Activated naive CD8-positive, alpha-beta T cell treated with anti-CD3 and anti-CD28 coated beads, Interleukin-2, amount 50 U/mL, for 16 hours (primary cell): ENCODE results near the gene TMEM150C.

Experiments used
- DNase-seq: peaks from one replicate; pipeline ENCODE4 v3.0.0-alpha.2; 2020; ENCODE audit warnings: low read depth, low spot score

TMEM150C gene

GRCh38 chr4:82561786-82562563 lies at the start of gene TMEM150C:
TMEM150C (minus strand) TSS chr4:82561988; CDS start chr4:82504657, 57,331 bp downstream.
- no peak for DNase-seq

GRCh38 chr4:82611527-82611926 lies 49.7 kb upstream of the TMEM150C start:
- DNase-seq, result no peak

GRCh38 chr4:82610041-82610440 lies 48.3 kb upstream of the TMEM150C start:
- DNase-seq, result no peak

- no peak for DNase-seq
Observed at GRCh38 chr4:82606622-82607021, 44.8 kb upstream of the TMEM150C start.

GRCh38 chr4:82604522-82604921 lies 42.7 kb upstream of the TMEM150C start:
- DNase-seq, result no peak

GRCh38 chr4:82601242-82602015 lies 39.6 kb upstream of the TMEM150C start:
- DNase-seq, result no peak

- DNase-seq, result no peak
Observed at GRCh38 chr4:82599336-82599735, 37.5 kb upstream of the TMEM150C start.

- no peak for DNase-seq
Observed at GRCh38 chr4:82594456-82594855, 32.7 kb upstream of the TMEM150C start.

GRCh38 chr4:82593411-82593810 lies 31.6 kb upstream of the TMEM150C start:
- DNase-seq, result no peak

- DNase-seq, result no peak
Observed at GRCh38 chr4:82592639-82593038, 30.9 kb upstream of the TMEM150C start.

GRCh38 chr4:82591592-82591991 lies 29.8 kb upstream of the TMEM150C start:
- DNase-seq, result no peak

GRCh38 chr4:82589756-82590155 lies 28.0 kb upstream of the TMEM150C start:
- DNase-seq, result no peak

GRCh38 chr4:82588771-82589270 lies 27.0 kb upstream of the TMEM150C start:
- DNase-seq, result no peak

GRCh38 chr4:82587826-82588540 lies 26.2 kb upstream of the TMEM150C start:
- no peak for DNase-seq

GRCh38 chr4:82585690-82586435 lies 24.1 kb upstream of the TMEM150C start:
- DNase-seq, result no peak

- DNase-seq, result no peak
Observed at GRCh38 chr4:82584931-82585330, 23.1 kb upstream of the TMEM150C start.

- no peak for DNase-seq
Observed at GRCh38 chr4:82583897-82584587, 22.3 kb upstream of the TMEM150C start.

- DNase-seq, result no peak
Observed at GRCh38 chr4:82579932-82580331, 18.1 kb upstream of the TMEM150C start.

GRCh38 chr4:82578935-82579334 lies 17.1 kb upstream of the TMEM150C start:
- no peak for DNase-seq

GRCh38 chr4:82577451-82577850 lies 15.7 kb upstream of the TMEM150C start:
- no peak for DNase-seq

- no peak for DNase-seq
Observed at GRCh38 chr4:82569727-82570126, 7.9 kb upstream of the TMEM150C start.
